OCI-LY7 (cell line): ENCODE results near the gene GALNT10. TPM values are rescaled to one million over a fixed set of nuclear protein-coding genes. Genes with fewer than 3 reads are reported as not detected.

Source experiments
- BruUV-seq: library from RNA; stranded (reverse); fragments of 400-500 nt; replicated peaks from 2 replicates; lab custom pipeline; 2021; lab: Mats Ljungman, UMichigan
- CTCF ChIA-PET: fragments of 300-600 bp; sonication (Branson Sonifier 250); formaldehyde crosslinking; loops from one replicate; lab custom pipeline; 2022; ENCODE audit warnings: antibody characterized with exemption; ENCODE audit not compliant: unreplicated experiment; lab: Charles Lee
- POLR2A ChIA-PET: fragments of 300-600 bp; sonication (Branson Sonifier 250); formaldehyde crosslinking; loops from one replicate; lab custom pipeline; 2022; ENCODE audit warnings: antibody characterized with exemption; lab: Charles Lee
- DNase-seq: peaks from one replicate; pipeline ENCODE4 v3.0.0-alpha.2; 2015; ENCODE audit warnings: low spot score
- H2AFZ ChIP-seq: fragments of 200-600 bp; sonication (generic), shearing (Covaris generic); 2 replicates; pipeline ENCODE4 v1.6.1; 2014; ENCODE audit warnings: mild to moderate bottlenecking, antibody characterized with exemption, low read length, moderate library complexity
- H3K27ac ChIP-seq: fragments of 200-600 bp; sonication (generic); 2 replicates; pipeline ENCODE4 v1.5.1; 2014; ENCODE audit warnings: mixed run types, low read depth, mild to moderate bottlenecking, moderate library complexity, low read length, inconsistent platforms; ENCODE audit not compliant: poor library complexity, severe bottlenecking
- H3K36me3 ChIP-seq: fragments of 200-600 bp; sonication (generic); 2 replicates; pipeline ENCODE4 v1.6.1; 2014; ENCODE audit warnings: mild to moderate bottlenecking, antibody characterized with exemption, low read length, moderate library complexity, mixed read lengths; ENCODE audit not compliant: insufficient read depth
- H3K4me1 ChIP-seq: fragments of 200-600 bp; sonication (generic); 2 replicates; pipeline ENCODE4 v1.5.1; 2014; ENCODE audit warnings: mild to moderate bottlenecking, low read length; ENCODE audit not compliant: insufficient read depth, poor library complexity, severe bottlenecking
- H3K4me2 ChIP-seq: fragments of 200-600 bp; sonication (generic); 2 replicates; pipeline ENCODE4 v1.6.1; 2014; ENCODE audit warnings: mild to moderate bottlenecking, low read length
- H3K4me3 ChIP-seq: fragments of 200-600 bp; sonication (generic); 2 replicates; pipeline ENCODE4 v1.5.1; 2014; ENCODE audit warnings: mild to moderate bottlenecking, low read depth, low read length; ENCODE audit not compliant: poor library complexity, severe bottlenecking
- H3K79me2 ChIP-seq: fragments of 200-600 bp; sonication (generic); 2 replicates; pipeline ENCODE4 v1.6.1; 2016; ENCODE audit warnings: low read depth, mild to moderate bottlenecking, low read length, moderate library complexity, mixed read lengths; ENCODE audit not compliant: insufficient read depth
- H3K9me2 ChIP-seq: fragments of 200-600 bp; sonication (generic); 2 replicates; pipeline ENCODE4 v1.6.1; 2016; ENCODE audit warnings: mild to moderate bottlenecking, low read length, mixed read lengths; ENCODE audit not compliant: insufficient read depth
- H3K9me3 ChIP-seq: fragments of 200-600 bp; sonication (generic); 2 replicates; pipeline ENCODE4 v1.6.1; 2014; ENCODE audit warnings: mild to moderate bottlenecking, mixed run types, low read length, mixed read lengths
- H4K20me1 ChIP-seq: fragments of 200-600 bp; sonication (generic); 2 replicates; pipeline ENCODE4 v1.6.1; 2014; ENCODE audit warnings: mild to moderate bottlenecking, antibody characterized with exemption, low read length, moderate library complexity, mixed read lengths; ENCODE audit not compliant: insufficient read depth
- EZH2phosphoT487 ChIP-seq: fragments of 200-600 bp; sonication (generic); IDR thresholded peaks from 2 replicates; pipeline ENCODE4 v1.6.1; 2018; ENCODE audit warnings: low read depth, borderline replicate concordance, mild to moderate bottlenecking, mixed run types, antibody characterized with exemption, low read length, moderate library complexity, mixed read lengths
- intact Hi-C: fragments of 100-400 bp; cut with micrococcal nuclease; formaldehyde crosslinking; loops from one replicate; pipeline ENCODE4 v1.10.0; 2022; ENCODE audit not compliant: unreplicated experiment
- total RNA-seq, 2 experiments: library from RNA; depleted of rRNA in 1 of 2; stranded (reverse); fragments of >200 nt in 1 of 2; shearing (Covaris generic) in 1 of 2; gene quantifications; 2 replicates each; pipeline ENCODE4 v1.2.3, GENCODE V29; 2014 to 2022
- TF ChIP-seq, protein P1 (sequence below): fragments of 200-600 bp; sonication (generic); conservative IDR thresholded peaks from 2 replicates; pipeline ENCODE4 v1.5.1; 2014; ENCODE audit warnings: mild to moderate bottlenecking, antibody characterized with exemption, low read length, moderate library complexity, mixed read lengths

Gene GALNT10
- total RNA-seq, 2 experiments from 2014 or later: 7.3 to 20.6 TPM

GRCh38 chr5:154390746-154391359 lies 200.3 kb downstream of the GALNT10 start:
- POLR2A ChIA-PET: no interaction called here
- TF ChIP-seq, protein P1, sequence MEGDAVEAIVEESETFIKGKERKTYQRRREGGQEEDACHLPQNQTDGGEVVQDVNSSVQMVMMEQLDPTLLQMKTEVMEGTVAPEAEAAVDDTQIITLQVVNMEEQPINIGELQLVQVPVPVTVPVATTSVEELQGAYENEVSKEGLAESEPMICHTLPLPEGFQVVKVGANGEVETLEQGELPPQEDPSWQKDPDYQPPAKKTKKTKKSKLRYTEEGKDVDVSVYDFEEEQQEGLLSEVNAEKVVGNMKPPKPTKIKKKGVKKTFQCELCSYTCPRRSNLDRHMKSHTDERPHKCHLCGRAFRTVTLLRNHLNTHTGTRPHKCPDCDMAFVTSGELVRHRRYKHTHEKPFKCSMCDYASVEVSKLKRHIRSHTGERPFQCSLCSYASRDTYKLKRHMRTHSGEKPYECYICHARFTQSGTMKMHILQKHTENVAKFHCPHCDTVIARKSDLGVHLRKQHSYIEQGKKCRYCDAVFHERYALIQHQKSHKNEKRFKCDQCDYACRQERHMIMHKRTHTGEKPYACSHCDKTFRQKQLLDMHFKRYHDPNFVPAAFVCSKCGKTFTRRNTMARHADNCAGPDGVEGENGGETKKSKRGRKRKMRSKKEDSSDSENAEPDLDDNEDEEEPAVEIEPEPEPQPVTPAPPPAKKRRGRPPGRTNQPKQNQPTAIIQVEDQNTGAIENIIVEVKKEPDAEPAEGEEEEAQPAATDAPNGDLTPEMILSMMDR: no peak
- no peak for TF ChIP-seq EZH2phosphoT487
- intact Hi-C loops: no loop called here

GRCh38 chr5:154391788-154392187 lies 201.3 kb downstream of the GALNT10 start:
- no peak for TF ChIP-seq EZH2phosphoT487
- TF ChIP-seq, protein P1: no peak
- Histone ChIP-seq H4K20me1 (no peaks in the 10 kb centered on the region), H3K36me3 (no peaks in the 10 kb centered on the region), H3K4me2 (no peak overlapping the region), H3K4me3 (no peak overlapping the region), H3K79me2 (no peaks in the 10 kb centered on the region), H3K9me2 (no peaks in the 10 kb centered on the region), H3K27ac (no peak overlapping the region), H3K4me1 (no peaks in the 10 kb centered on the region), H3K9me3 (no peaks in the 10 kb centered on the region), H2AFZ (no peak overlapping the region)
- intact Hi-C loops: no loop called here
- no TSS peak for BruUV-seq
- DNase-seq: no peak
- ChIA-PET CTCF (no interaction called here), POLR2A (no interaction called here)

More at GRCh38 chr5:154390746-154391359, 200.3 kb downstream of the GALNT10 start:
- no peaks in the 10 kb centered on the region for H4K20me1 ChIP-seq
- H3K4me3 ChIP-seq: no peak overlapping the region
- DNase-seq: no peak
- CTCF ChIA-PET: no interaction called here
- no peak overlapping the region for H3K27ac ChIP-seq
- BruUV-seq: no TSS peak
- no peaks in the 10 kb centered on the region for H3K36me3 ChIP-seq
- no peak overlapping the region for H2AFZ ChIP-seq
- H3K9me2 ChIP-seq: no peaks in the 10 kb centered on the region
- H3K9me3 ChIP-seq: no peaks in the 10 kb centered on the region
- H3K4me2 ChIP-seq: no peak overlapping the region
- no peaks in the 10 kb centered on the region for H3K79me2 ChIP-seq
- no peaks in the 10 kb centered on the region for H3K4me1 ChIP-seq

DNA sequence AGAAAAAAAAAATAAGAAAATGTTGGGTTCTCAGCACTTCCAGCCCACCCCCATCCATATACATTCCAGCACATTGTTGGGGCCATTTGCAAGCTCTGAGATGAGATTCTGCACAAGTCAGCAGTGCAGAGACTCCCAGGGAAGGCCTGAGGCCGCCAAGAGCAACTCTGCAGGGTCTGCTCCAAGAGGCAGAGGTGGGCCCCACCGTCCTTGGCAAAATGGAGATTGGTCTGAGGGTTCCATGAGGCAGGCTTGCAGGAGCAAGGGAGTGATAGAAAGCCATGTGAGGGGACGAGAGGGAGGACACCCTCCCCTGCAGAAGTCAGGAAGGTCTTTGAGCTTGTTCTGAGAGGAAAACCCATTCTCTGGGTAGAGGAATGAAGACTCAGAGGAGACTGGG lies 203.3 kb downstream of the GALNT10 start:
- no TSS peak for BruUV-seq
- no peak for TF ChIP-seq EZH2phosphoT487
- TF ChIP-seq, protein P1: no peak
- POLR2A ChIA-PET: no interaction called here

More for the DNA sequence above, 203.3 kb downstream of the GALNT10 start:
- Histone ChIP-seq H3K79me2 (no peaks in the 10 kb centered on the region), H4K20me1 (no peaks in the 10 kb centered on the region), H2AFZ (no peak overlapping the region), H3K4me2 (no peak overlapping the region), H3K9me2 (no peaks in the 10 kb centered on the region), H3K4me1 (no peaks in the 10 kb centered on the region), H3K9me3 (no peaks in the 10 kb centered on the region), H3K27ac (no peak overlapping the region), H3K36me3 (no peaks in the 10 kb centered on the region), H3K4me3 (no peak overlapping the region)
- DNase-seq: no peak
- CTCF ChIA-PET: no interaction called here
- intact Hi-C loops: no loop called here
